GM10266 (cell line): ENCODE results near the gene SH3RF3.

Source experiments
- DNase-seq: peaks from one replicate; pipeline ENCODE4 v3.0.0; 2012; ENCODE audit errors: extremely low spot score
- CTCF ChIP-seq: IDR thresholded peaks from 2 replicates; pipeline ENCODE4 v1.5.1; 2012; ENCODE audit warnings: mild to moderate bottlenecking, low read depth; ENCODE audit not compliant: control insufficient read depth, insufficient read depth; ENCODE audit errors: missing control alignments

SH3RF3 gene

GRCh38 chr2:109268916-109269315 is 139.9 kb downstream of the SH3RF3 start:
- TF ChIP-seq CTCF = no peak
- no peak for DNase-seq

GRCh38 chr2:109269706-109270504 is 140.9 kb downstream of the SH3RF3 start:
- TF ChIP-seq CTCF = no peak
- DNase-seq = no peak

GRCh38 chr2:109270505-109271312 is 141.7 kb downstream of the SH3RF3 start:
- no peak for DNase-seq
- TF ChIP-seq CTCF = no peak

- no peak for TF ChIP-seq CTCF
- no peak for DNase-seq
Measured at GRCh38 chr2:109271920-109272319, 142.9 kb downstream of the SH3RF3 start.

GRCh38 chr2:109272461-109272860 is 143.5 kb downstream of the SH3RF3 start:
- TF ChIP-seq CTCF = no peak
- DNase-seq = no peak

GRCh38 chr2:109275120-109276012 is 146.4 kb downstream of the SH3RF3 start:
- no peak for DNase-seq
- no peak for TF ChIP-seq CTCF

- no peak for DNase-seq
- TF ChIP-seq CTCF = no peak
Measured at GRCh38 chr2:109277406-109277805, 148.4 kb downstream of the SH3RF3 start.
